GM18502 (cell line): Measurements from ENCODE around the gene RPL32.
"Not testable (repeated sequence)": the region's sequence is repeated elsewhere in the genome, so short reads cannot be mapped to it uniquely, and the experiment has no call there.

Experiments
- ATAC-seq: cut with Tn5 transposase; IDR thresholded peaks from one replicate; pipeline ENCODE4 v1.9.1; 2021; ENCODE audit warnings: mild to moderate bottlenecking; ENCODE audit not compliant: unreplicated experiment, poor library complexity

RPL32 gene

GRCh38 chr3:12841149-12841969, at the start of gene RPL32:
Gene RPL32, minus strand, starts transcription at chr3:12841565. Its CDS starts 1,328 bp downstream, at chr3:12840237.
- ATAC-seq, result peak; percentile 87

GRCh38 chr3:12890610-12891390, 49.4 kb upstream of the RPL32 start:
- ATAC-seq, result no peak

- no peak for ATAC-seq
Observed at GRCh38 chr3:12886736-12887135, 45.4 kb upstream of the RPL32 start.

- no peak for ATAC-seq
Observed at GRCh38 chr3:12886106-12886679, 44.8 kb upstream of the RPL32 start.

- no peak for ATAC-seq
Observed at GRCh38 chr3:12885583-12885930, 44.2 kb upstream of the RPL32 start.

- ATAC-seq, result no peak
Observed at GRCh38 chr3:12884790-12885582, 43.6 kb upstream of the RPL32 start.

GRCh38 chr3:12884186-12884680, 42.9 kb upstream of the RPL32 start:
- ATAC-seq, result no peak

GRCh38 chr3:12882336-12883310, 41.3 kb upstream of the RPL32 start:
- no peak for ATAC-seq

- ATAC-seq, result peak; percentile 61
Observed at GRCh38 chr3:12881858-12882257, 40.5 kb upstream of the RPL32 start.

GRCh38 chr3:12879191-12879815, 37.9 kb upstream of the RPL32 start:
- ATAC-seq, result no peak

GRCh38 chr3:12878758-12879157, 37.4 kb upstream of the RPL32 start:
- not testable (repeated sequence) for ATAC-seq

GRCh38 chr3:12878141-12878574, 36.8 kb upstream of the RPL32 start:
- no peak for ATAC-seq

- ATAC-seq, result no peak
Observed at GRCh38 chr3:12877040-12877439, 35.7 kb upstream of the RPL32 start.

- no peak for ATAC-seq
Observed at GRCh38 chr3:12875857-12876836, 34.8 kb upstream of the RPL32 start.

GRCh38 chr3:12871404-12871983, 30.1 kb upstream of the RPL32 start:
- no peak for ATAC-seq

- ATAC-seq, result no peak
Observed at GRCh38 chr3:12870942-12871341, 29.6 kb upstream of the RPL32 start.

- ATAC-seq, result peak; percentile 57
Observed at GRCh38 chr3:12869035-12869621, 27.8 kb upstream of the RPL32 start.
